Suprapubic skin (tissue), 4 donors: ENCODE measurements around the gene UNC45A. TPM values are rescaled to one million over a fixed set of nuclear protein-coding genes. Genes with fewer than 3 reads are reported as not detected.

ENCODE experiments used
- DNase-seq, 2 donors: peaks; one replicate each; pipeline ENCODE4 v3.0.0-alpha.2; 2019; ENCODE audit warnings: low spot score in 2 of 2
- H3K27ac ChIP-seq: fragments of 200-600 bp; sonication (generic); one replicate; pipeline ENCODE4 v1.5.1; 2019
- H3K27me3 ChIP-seq: fragments of 200-600 bp; sonication (generic); one replicate; pipeline ENCODE4 v1.5.1; 2019
- H3K36me3 ChIP-seq: fragments of 200-600 bp; sonication (generic); one replicate; pipeline ENCODE4 v1.5.1; 2019
- H3K4me1 ChIP-seq: fragments of 200-600 bp; sonication (generic); one replicate; pipeline ENCODE4 v1.5.1; 2019
- H3K4me3 ChIP-seq: fragments of 200-600 bp; sonication (generic); one replicate; pipeline ENCODE4 v1.5.1; 2019; ENCODE audit warnings: mild to moderate bottlenecking
- H3K9me3 ChIP-seq: fragments of 200-600 bp; sonication (generic); one replicate; pipeline ENCODE4 v1.5.1; 2019
- CTCF ChIP-seq, 2 donors: fragments of 200-600 bp in 1 of 2; fragments of 450-650 bp in 1 of 2; sonication (generic) in 1 of 2; IDR thresholded peaks; one replicate each; pipeline ENCODE4 v1.5.1; 2016 to 2019; ENCODE audit warnings: antibody characterized with exemption in 2 of 2, mild to moderate bottlenecking in 1 of 2, moderate library complexity in 1 of 2
- EP300 ChIP-seq: sonication (generic); formaldehyde crosslinking; IDR thresholded peaks from one replicate; pipeline ENCODE4 v1.6.1; 2017; ENCODE audit warnings: antibody characterized with exemption
- POLR2A ChIP-seq, 2 donors: fragments of 450-650 bp; IDR thresholded peaks; one replicate each; pipeline ENCODE4 v1.6.1; 2017; ENCODE audit warnings: antibody characterized with exemption in 2 of 2, mild to moderate bottlenecking in 2 of 2, moderate library complexity in 2 of 2
- POLR2AphosphoS5 ChIP-seq, 3 donors: sonication (generic); formaldehyde crosslinking; IDR thresholded peaks; one replicate each; pipeline ENCODE4 v1.6.1; 2017; ENCODE audit warnings: antibody characterized with exemption in 3 of 3
- WGBS: methylation state at CpG from one replicate; pipeline ENCODE4 v1.1.5; 2018; 5-methylcytosine and 5-hydroxymethylcytosine counted together
- total RNA-seq, 4 donors: library from RNA; depleted of rRNA; stranded (reverse); fragments of >200 nt; gene quantifications; one replicate each; pipeline ENCODE4 v1.1.0, GENCODE V29; 2016

Gene UNC45A
- total RNA-seq, 4 donors from 2014 or later, result 52.4 to 94.5 (median 67.8) TPM

- no peak for DNase-seq
- no peak overlapping the region for H3K4me3 ChIP-seq
- no peaks in the 10 kb centered on the region for H3K9me3 ChIP-seq
- H3K27me3 ChIP-seq, result no peaks in the 10 kb centered on the region
- H3K36me3 ChIP-seq, result peaks cover 100% of the 10 kb centered on the region
- no peak overlapping the region for H3K27ac ChIP-seq
- no peaks in the 10 kb centered on the region for H3K4me1 ChIP-seq
- no peak for TF ChIP-seq EP300
- no peak for TF ChIP-seq POLR2AphosphoS5 (IDR thresholded peaks at IDR 0.05)
- no peak for TF ChIP-seq CTCF (IDR thresholded peaks at IDR 0.05)
- TF ChIP-seq POLR2A (IDR thresholded peaks at IDR 0.05), result no peak
- 88% methylated on average over 22 of the region's 22 CpGs for WGBS
Observed at GRCh38 chr15:90914305-90915080, 20.6 kb upstream of the UNC45A start.

DNA sequence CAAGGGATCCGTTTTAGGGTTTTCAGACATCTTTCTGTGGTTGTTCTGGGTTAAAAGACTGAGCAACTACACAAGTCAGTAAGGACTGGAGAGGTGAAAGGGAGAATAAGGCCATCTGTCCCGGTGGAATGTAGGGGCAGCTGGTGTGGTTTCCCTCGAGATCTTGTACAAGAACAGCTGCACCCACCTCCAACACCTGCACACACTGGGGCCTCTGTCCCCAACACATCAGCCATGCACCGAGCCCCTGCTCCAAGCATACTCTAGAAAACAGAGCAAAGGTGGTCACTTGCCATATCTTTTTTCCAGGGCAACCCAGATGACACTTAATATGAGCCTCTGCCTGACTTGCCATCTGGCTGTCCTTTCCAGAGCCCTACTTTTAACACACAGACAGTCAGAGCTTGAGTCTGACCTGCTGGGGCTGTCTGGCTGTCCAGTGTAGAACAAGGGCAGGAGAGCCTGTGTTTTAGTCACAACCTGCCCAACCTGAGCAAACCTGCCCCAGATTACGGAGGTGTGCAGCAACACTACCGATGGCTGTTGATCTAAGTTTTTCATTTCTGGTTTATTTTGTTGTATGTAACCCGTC, 19.8 kb upstream of the UNC45A start:
- Histone ChIP-seq H3K36me3 (peaks cover 100% of the 10 kb centered on the region), H3K27ac (no peak overlapping the region), H3K9me3 (no peaks in the 10 kb centered on the region), H3K4me3 (no peak overlapping the region), H3K27me3 (no peaks in the 10 kb centered on the region), H3K4me1 (no peaks in the 10 kb centered on the region)
- 85% methylated on average over 7 of the region's 7 CpGs for WGBS
- DNase-seq, result no peak
- TF ChIP-seq EP300 (no peak), POLR2AphosphoS5 (IDR thresholded peaks at IDR 0.05) (no peak), POLR2A (IDR thresholded peaks at IDR 0.05) (no peak), CTCF (IDR thresholded peaks at IDR 0.05) (no peak)

DNA sequence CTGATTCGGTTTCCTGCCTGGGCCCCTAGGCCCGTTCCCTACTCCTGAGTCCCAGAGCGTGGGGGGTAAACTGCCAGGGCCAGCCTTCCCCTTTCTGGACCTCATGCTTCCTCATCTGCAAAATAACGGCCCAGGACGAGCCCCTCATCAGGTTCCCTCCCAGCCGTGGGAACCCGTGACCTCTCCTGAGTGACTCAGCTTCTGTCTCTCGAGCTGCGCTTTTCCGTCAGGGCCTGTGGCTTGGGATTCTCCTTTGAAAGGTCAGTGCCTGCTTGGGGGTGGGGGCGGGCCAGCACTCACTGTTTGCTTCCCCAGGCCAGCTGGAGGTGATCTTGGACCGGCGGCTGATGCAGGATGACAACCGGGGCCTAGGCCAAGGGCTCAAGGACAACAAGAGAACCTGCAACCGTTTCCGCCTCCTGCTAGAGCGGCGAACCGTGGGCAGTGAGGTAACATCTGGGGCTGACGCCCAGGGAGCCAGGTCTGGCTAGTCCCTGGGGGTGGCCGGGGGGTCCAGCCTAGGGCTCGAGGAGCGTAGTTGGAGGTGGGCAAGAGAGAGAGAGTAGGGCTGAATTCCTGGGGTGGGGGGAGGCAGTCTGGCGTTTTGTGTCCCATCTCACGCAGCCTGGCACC, 19.2 kb upstream of the UNC45A start:
- no peak for DNase-seq
- TF ChIP-seq POLR2AphosphoS5 (IDR thresholded peaks at IDR 0.05), result no peak
- TF ChIP-seq CTCF (IDR thresholded peaks at IDR 0.05), result no peak
- no peak for TF ChIP-seq POLR2A (IDR thresholded peaks at IDR 0.05)
- TF ChIP-seq EP300, result no peak

DNA sequence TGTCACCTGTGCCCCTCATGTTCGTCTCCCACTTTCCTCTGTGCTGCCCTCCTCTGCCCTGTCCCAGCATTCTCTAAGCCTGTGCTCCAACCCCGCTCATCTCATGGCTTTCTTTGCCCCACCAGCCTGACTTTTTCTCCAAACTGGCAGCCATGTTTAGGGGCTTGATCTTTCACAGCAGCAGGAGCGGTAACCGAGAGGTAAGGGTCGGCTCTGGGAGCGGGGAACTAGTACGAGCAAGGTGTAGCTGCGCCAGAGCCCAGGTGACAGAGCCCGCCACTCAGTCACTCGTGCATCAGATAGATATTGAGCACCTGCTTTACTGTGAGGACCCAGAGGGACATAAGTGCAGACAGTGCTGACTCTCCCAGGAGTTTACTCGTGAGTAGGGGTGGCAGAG, 18.6 kb upstream of the UNC45A start:
- Histone ChIP-seq H3K36me3 (peaks cover 100% of the 10 kb centered on the region), H3K4me3 (no peak overlapping the region), H3K9me3 (no peaks in the 10 kb centered on the region), H3K4me1 (no peaks in the 10 kb centered on the region), H3K27ac (no peak overlapping the region), H3K27me3 (no peaks in the 10 kb centered on the region)
- 92% methylated on average over 11 of the region's 11 CpGs for WGBS
- no peak for TF ChIP-seq CTCF (IDR thresholded peaks at IDR 0.05)
- TF ChIP-seq POLR2AphosphoS5 (IDR thresholded peaks at IDR 0.05), result no peak
- no peak for TF ChIP-seq EP300
- no peak for TF ChIP-seq POLR2A (IDR thresholded peaks at IDR 0.05)
- no peak for DNase-seq

More for the DNA sequence above, 19.2 kb upstream of the UNC45A start:
- 72% methylated on average over 25 of the region's 25 CpGs for WGBS
- no peaks in the 10 kb centered on the region for H3K4me1 ChIP-seq
- no peaks in the 10 kb centered on the region for H3K9me3 ChIP-seq
- H3K4me3 ChIP-seq, result no peak overlapping the region
- peaks cover 100% of the 10 kb centered on the region for H3K36me3 ChIP-seq
- H3K27ac ChIP-seq, result no peak overlapping the region
- no peaks in the 10 kb centered on the region for H3K27me3 ChIP-seq

GRCh38 chr15:90917569-90917968, 17.5 kb upstream of the UNC45A start:
- TF ChIP-seq CTCF (IDR thresholded peaks at IDR 0.05) (no peak), POLR2AphosphoS5 (IDR thresholded peaks at IDR 0.05) (no peak), POLR2A (IDR thresholded peaks at IDR 0.05) (no peak), EP300 (no peak)
- Histone ChIP-seq H3K27ac (no peak overlapping the region), H3K4me1 (no peaks in the 10 kb centered on the region), H3K4me3 (no peak overlapping the region), H3K9me3 (no peaks in the 10 kb centered on the region), H3K27me3 (no peaks in the 10 kb centered on the region), H3K36me3 (peaks cover 91% of the 10 kb centered on the region)
- 93% methylated on average over 12 of the region's 12 CpGs for WGBS
- DNase-seq, result no peak
